Stimulated activated CD8-positive, alpha-beta memory T cell treated with anti-CD3 and anti-CD28 coated beads, Interleukin-12 subunit alpha, Interleukin-12 subunit beta, amount 100 ng/mL, for 24 hours (primary cell): ENCODE results near the gene PTPRC.
"Not testable (repeated sequence)": the region's sequence is repeated elsewhere in the genome, so short reads cannot be mapped to it uniquely, and the experiment has no call there.

Source experiments
- DNase-seq: peaks from one replicate; pipeline ENCODE4 v3.0.0-alpha.2; 2020; ENCODE audit errors: extremely low read depth

The PTPRC gene

GRCh38 chr1:198638894-198639635 is at the start of gene PTPRC:
Gene PTPRC, plus strand, starts transcription at chr1:198639040. Its CDS starts 229 bp downstream, at chr1:198639269.
- DNase-seq, result no peak

GRCh38 chr1:198590454-198590853 is 48.4 kb upstream of the PTPRC start:
- DNase-seq, result no peak

- DNase-seq, result no peak
Measured at GRCh38 chr1:198595765-198596164, 43.1 kb upstream of the PTPRC start.

- no peak for DNase-seq
Measured at GRCh38 chr1:198597690-198598430, 41.0 kb upstream of the PTPRC start.

GRCh38 chr1:198598796-198599321 is 40.0 kb upstream of the PTPRC start:
- DNase-seq, result no peak

GRCh38 chr1:198599749-198600148 is 39.1 kb upstream of the PTPRC start:
- DNase-seq, result no peak

GRCh38 chr1:198600906-198601305 is 37.9 kb upstream of the PTPRC start:
- DNase-seq, result no peak

- not testable (repeated sequence) for DNase-seq
Measured at GRCh38 chr1:198601310-198601709, 37.5 kb upstream of the PTPRC start.

- no peak for DNase-seq
Measured at GRCh38 chr1:198601936-198602889, 36.6 kb upstream of the PTPRC start.

GRCh38 chr1:198604975-198605374 is 33.9 kb upstream of the PTPRC start:
- no peak for DNase-seq

- DNase-seq, result no peak
Measured at GRCh38 chr1:198605406-198605805, 33.4 kb upstream of the PTPRC start.

GRCh38 chr1:198606020-198606438 is 32.8 kb upstream of the PTPRC start:
- no peak for DNase-seq

- DNase-seq, result no peak
Measured at GRCh38 chr1:198607714-198608113, 31.1 kb upstream of the PTPRC start.

- no peak for DNase-seq
Measured at GRCh38 chr1:198610362-198610761, 28.5 kb upstream of the PTPRC start.

GRCh38 chr1:198611219-198611618 is 27.6 kb upstream of the PTPRC start:
- no peak for DNase-seq

GRCh38 chr1:198612471-198613260 is 26.2 kb upstream of the PTPRC start:
- DNase-seq, result no peak

- no peak for DNase-seq
Measured at GRCh38 chr1:198617406-198617805, 21.4 kb upstream of the PTPRC start.

- no peak for DNase-seq
Measured at GRCh38 chr1:198619375-198620140, 19.3 kb upstream of the PTPRC start.

GRCh38 chr1:198620218-198620617 is 18.6 kb upstream of the PTPRC start:
- DNase-seq, result no peak
